AG08395 (cell line): ENCODE results near the gene EGFL7.

Source experiments
- DNase-seq: peaks from one replicate; pipeline ENCODE4 v3.0.0; 2012; ENCODE audit warnings: mixed read lengths, low spot score

The EGFL7 gene

DNA sequence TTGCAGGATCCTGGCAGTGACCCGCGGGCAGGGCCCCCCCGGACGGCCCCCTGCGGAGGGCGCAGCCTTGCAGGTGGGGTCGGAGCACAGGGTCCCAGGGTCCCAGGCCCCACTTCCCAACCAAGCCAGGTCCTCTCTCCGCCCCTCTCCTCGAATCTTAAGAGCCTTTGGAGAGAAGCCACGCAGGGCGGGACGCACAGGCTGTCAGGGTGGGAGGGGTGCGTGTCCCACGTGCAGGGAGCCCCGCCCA lies 18.4 kb upstream of the EGFL7 start:
- no peak for DNase-seq

- DNase-seq, result peak; percentile 92
Measured at GRCh38 chr9:136644593-136645351, 17.9 kb upstream of the EGFL7 start.

DNA sequence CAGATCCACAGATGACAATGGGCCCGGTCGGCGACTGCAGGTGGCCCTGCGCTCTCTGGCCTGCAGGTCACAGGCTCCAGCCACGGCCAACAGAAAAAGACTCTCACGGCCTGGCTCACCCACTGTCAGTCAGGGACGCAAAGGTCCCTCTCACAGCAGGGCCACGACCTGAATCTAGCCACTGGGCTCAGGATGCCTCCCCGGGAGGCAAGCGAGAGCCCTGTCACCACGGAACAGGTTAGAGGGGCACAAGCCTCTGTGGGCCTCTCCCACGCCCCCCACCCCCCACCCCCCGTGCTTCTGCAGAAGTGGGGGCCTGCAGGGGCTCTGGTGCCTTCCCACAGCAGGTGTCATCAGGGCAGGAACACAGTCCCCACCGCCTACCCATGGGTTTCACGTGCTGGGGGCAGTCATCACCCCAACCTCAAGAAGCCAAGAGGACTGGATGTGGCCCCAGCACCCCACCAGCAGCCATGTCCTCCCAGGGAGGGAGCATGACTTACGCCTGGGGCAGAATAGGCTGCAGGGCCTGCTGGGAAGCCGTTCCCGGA lies 17.3 kb upstream of the EGFL7 start:
- no peak for DNase-seq

GRCh38 chr9:136645903-136646754 lies 16.6 kb upstream of the EGFL7 start:
- no peak for DNase-seq

DNA sequence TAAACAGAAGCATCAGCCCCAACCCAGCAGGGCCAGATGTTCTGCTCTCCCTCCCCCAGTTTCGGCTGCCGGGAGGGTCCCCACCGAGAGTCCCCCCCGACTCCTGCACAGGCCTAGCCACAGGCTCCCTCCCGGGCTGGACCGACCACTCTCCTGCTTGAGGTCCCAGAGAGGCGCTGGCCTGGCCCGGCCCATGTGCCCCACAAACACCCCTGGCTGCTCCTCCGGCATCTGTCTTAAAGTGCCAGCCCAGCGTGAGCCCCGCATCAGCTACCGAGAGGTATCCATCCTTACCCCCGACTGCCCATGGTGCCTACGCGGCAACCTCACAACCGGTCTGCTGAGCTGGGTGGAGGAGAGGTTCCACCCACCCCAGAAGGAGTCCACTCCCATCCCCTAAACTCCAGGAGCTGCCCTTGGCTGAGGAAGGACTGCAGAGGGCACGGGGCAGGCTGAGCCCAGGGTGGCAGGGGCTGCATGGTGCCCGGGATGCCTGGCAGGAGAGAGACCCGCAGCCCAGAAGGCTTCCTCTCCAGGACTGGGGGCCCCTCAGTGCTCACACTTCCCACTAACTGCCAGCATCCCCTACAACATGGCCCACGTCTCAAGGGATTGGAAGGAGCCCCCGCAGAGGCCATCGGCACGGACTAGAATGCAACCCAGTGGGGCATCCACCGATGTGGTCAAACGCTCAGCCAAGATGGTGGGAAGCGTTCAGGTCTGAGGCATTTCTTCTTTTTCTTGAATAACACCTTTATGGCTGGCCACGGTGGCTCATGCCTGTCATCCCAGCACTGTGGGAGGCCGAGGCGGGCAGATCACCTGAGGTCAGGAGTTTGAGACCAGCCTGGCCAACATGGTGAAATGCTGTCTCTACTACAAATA lies 15.6 kb upstream of the EGFL7 start:
- DNase-seq, result no peak

- no peak for DNase-seq
Measured at GRCh38 chr9:136648751-136649150, 14.0 kb upstream of the EGFL7 start.

DNA sequence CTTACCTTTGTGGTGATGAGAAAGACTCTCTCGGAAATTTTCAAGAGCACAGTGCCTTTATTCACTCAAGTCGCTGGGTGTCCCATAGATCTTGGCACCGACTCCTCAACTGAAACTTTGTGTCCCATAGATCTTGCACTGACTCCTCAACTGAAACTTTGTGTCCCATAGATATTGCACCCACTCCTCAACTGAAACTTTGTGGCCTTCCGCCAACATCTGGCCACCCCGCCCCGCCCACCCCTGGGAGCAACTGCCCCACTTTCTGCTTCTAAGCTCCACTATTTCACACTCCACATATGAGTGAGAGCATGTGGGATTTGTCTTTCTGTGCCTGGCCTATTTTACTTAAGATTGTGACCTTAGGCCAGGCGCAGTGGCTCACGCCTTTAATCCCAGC lies 12.7 kb upstream of the EGFL7 start:
- DNase-seq, result no peak

DNA sequence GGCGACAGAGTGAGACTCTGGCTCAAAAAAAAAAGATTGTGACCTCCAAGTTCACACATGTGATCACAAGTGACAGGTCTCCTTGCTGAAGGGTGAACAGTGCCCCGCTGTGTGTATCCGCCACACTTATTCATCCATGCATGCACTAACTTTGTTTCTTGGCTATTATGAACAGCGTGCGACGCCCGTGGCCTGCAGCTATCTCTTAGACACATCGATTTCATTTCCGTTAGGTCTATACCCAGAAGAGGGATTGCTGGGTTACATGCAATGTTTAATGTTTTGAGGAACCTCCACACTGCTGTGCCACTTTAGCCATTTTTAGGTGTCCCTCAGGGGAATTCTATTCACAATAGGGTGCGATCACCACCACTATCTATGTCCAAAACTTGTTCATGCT lies 12.1 kb upstream of the EGFL7 start:
- DNase-seq, result no peak

- no peak for DNase-seq
Measured at GRCh38 chr9:136651860-136652259, 10.9 kb upstream of the EGFL7 start.

GRCh38 chr9:136653323-136654079 lies 9.2 kb upstream of the EGFL7 start:
- no peak for DNase-seq

DNA sequence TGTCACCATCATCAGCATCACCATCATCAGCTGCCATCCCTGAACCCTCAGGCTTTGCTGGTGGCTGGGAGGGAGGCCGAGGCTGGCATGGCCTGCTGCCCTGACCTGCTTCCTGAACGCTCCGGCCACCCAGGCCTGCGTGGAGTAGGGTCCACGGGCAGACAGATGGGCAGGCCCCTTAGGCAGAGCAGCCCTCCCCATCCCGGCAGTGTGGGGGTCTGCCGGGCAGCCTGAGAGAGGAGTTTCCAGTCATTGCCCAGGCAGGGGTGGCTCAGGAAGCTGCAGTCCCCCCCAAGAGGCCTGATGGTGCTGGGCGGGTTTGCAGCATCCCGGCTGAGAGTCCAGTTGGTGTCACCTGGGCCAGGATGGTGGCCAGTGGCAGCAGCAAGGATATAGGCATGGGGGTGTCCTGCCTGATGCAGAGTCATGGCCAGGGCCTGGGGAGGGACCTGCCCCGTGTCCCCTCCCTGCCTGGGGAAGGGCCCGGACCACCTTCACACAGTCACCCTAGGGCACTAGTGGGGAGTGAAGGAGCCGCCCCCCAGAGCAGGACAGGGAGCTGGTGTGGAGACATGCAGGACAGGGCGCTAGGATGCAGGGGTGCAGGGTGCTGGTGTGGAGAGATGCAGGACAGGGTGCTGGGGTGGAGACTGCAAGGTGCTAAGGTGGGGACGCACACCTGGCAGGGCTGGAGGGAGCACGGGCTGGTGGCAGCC lies 7.7 kb upstream of the EGFL7 start:
- no peak for DNase-seq

DNA sequence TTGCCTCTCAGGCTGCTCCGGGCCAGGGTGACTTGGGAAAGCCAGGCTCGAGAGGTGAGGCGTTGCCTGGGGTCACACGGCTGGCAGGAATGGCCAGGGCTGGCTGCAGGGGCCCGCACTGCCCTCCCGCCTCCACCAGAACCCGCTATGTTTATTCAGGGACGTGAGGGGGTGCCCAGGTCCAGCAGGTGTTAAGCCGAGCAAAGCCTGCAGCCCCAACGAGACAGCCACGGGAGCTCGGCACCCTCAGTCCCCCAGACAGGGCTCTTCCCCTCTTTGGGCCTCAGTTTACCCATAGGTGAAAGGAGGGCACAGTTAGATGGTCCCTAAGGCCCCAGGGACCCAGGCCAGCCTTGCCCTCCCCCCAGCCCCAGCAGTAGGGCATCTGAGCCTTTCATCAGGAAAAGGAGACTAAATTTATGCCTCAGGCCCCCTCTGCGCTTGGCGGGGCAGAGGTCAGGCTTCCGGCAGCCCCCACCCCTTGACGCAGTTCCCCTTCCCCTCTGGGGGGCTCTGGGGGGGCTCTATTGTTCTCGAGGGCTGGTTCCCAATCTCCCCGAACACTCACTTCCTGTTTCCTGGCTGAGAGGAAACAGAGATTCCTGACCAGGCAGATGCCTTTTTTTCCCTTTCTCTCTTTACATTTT lies 7.1 kb upstream of the EGFL7 start:
- DNase-seq, result no peak

GRCh38 chr9:136656183-136656738 lies 6.5 kb upstream of the EGFL7 start:
- no peak for DNase-seq

DNA sequence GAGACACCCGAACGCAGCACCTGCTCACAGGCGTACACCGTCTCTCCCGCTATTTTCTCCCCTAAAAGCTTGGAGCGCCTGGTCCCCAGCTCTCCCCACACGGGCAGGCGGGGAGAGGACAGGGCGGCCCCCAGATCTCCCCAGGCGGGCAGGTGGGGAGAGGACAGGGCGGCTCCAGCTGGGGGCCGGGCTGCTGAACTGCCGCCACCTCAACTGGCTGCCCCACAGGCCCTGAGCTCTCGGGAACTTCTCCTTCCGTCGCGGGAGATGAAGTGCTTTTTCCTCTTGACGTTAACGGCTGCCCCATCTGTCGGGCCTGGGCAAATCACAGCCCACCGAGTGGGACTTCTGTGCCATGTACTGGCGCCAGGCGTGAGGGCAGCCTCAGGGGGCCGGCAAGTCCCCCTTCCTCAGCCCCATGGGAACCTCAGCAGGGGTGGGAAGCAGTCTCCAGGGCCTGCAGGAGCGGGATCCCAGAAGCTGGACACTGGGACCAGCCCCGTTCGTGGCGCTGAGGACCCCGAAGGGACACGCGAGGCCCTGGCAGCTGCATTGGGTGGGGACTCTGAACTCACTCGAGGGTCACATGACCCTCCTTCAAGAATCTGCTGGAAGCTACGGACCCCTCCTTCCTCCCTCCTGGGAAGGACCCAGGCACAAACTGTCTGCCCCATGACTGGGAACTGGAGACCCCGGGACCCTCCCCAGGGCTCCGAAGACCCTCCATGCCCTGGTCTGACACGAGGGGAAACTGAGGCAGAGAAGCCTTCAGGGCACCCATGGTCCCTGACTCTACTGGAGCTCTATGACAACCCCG lies 5.7 kb upstream of the EGFL7 start:
- DNase-seq, result no peak

GRCh38 chr9:136657974-136658848 lies 4.5 kb upstream of the EGFL7 start:
- no peak for DNase-seq

DNA sequence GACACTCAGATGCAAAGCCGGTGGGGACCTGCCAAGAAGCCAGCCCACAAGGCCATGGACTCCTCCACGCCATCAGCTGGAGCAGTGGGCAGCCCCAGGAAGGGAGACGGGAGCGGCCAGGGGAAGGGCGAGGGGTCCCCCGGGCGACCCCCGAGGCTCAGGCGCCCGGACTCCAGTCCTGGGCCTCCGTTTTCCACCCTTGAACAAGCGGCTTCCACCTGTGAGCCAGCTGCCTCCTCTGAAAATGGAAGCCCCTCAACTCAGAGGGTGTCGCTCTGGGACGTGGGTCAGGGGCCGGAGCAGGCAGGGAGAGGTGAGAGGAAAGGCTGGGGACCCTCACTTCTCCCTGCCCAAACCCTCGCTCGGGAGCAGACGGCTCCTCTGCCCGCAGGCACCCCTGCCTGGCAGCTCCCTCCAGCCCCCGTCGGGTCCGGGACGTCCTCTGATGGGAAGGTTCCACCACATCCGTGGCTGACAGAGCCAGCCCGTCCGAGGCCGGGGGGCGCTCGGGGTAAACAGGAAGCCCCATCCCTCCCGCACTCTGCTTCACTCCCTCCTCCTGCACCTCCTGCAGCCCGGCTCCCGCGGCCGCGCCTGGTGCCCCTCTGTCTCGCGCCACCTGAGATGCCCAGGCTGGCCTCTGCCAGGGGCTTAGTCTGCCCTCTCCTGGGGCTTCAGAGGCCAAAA lies 3.7 kb upstream of the EGFL7 start:
- no peak for DNase-seq
